HepG2 (cell line): Measurements from ENCODE around the gene ANKRD55. TPM values are rescaled to one million over a fixed set of nuclear protein-coding genes. Genes with fewer than 3 reads are reported as not detected.

Experiments used
- CBFB ChIP-seq: sonication (generic); formaldehyde crosslinking; IDR thresholded peaks from 2 replicates; pipeline ENCODE4 v1.4.0; 2020; ENCODE audit warnings: missing genetic modification reagents
- ERF ChIP-seq: IDR thresholded peaks from 2 replicates; pipeline ENCODE4 v1.6.1; 2018; ENCODE audit warnings: missing biosample characterization, missing genetic modification reagents
- GATAD2A ChIP-seq: IDR thresholded peaks from 2 replicates; pipeline ENCODE4 v1.6.1; 2016
- HOXA3 ChIP-seq: sonication (generic); formaldehyde crosslinking; IDR thresholded peaks from 2 replicates; pipeline ENCODE4 v1.5.0; 2020; ENCODE audit warnings: missing genetic modification reagents
- NAIF1 ChIP-seq: sonication (generic); formaldehyde crosslinking; IDR thresholded peaks from 2 replicates; pipeline ENCODE4 v1.5.0; 2020; ENCODE audit warnings: mild to moderate bottlenecking, missing genetic modification reagents, borderline replicate concordance
- NR2C2 ChIP-seq: sonication (generic); formaldehyde crosslinking; IDR thresholded peaks from 2 replicates; pipeline ENCODE4 v1.4.0; 2020; ENCODE audit warnings: missing genetic modification reagents, mild to moderate bottlenecking, moderate library complexity, borderline replicate concordance
- SAP130 ChIP-seq: IDR thresholded peaks from 2 replicates; pipeline ENCODE4 v1.6.1; 2016; ENCODE audit warnings: low read depth
- SP4 ChIP-seq: sonication (generic); formaldehyde crosslinking; IDR thresholded peaks from 2 replicates; pipeline ENCODE4 v1.8.1; 2023; ENCODE audit warnings: mild to moderate bottlenecking, missing genetic modification reagents
- ZBTB21 ChIP-seq: sonication (generic); formaldehyde crosslinking; IDR thresholded peaks from 2 replicates; pipeline ENCODE4 v1.4.0; 2020; ENCODE audit warnings: missing genetic modification reagents
- ZFP62 ChIP-seq: sonication (generic); formaldehyde crosslinking; IDR thresholded peaks from 2 replicates; pipeline ENCODE4 v1.4.0; 2020; ENCODE audit warnings: missing genetic modification reagents
- ZNF138 ChIP-seq: sonication (generic); formaldehyde crosslinking; IDR thresholded peaks from 2 replicates; pipeline ENCODE4 v1.5.0; 2020; ENCODE audit warnings: mild to moderate bottlenecking, low read depth, missing genetic modification reagents
- ZNF501 ChIP-seq: sonication (generic); formaldehyde crosslinking; IDR thresholded peaks from 2 replicates; pipeline ENCODE4 v1.5.1; 2020; ENCODE audit warnings: mild to moderate bottlenecking, moderate library complexity, missing genetic modification reagents
- ZSCAN31 ChIP-seq: sonication (generic); formaldehyde crosslinking; IDR thresholded peaks from 2 replicates; pipeline ENCODE4 v1.5.0; 2020; ENCODE audit warnings: low read depth, mild to moderate bottlenecking, missing genetic modification reagents
- polyA plus RNA-seq, 8 experiments: library from polyadenylated mRNA; depleted of rRNA in 3 of 8; stranded (reverse) in 7 of 8; unstranded in 1 of 8; fragments of >200 nt; fragmentation: Illumina TruSeq in 4 of 8; extraction: Trizol in 4 of 8; gene quantifications; 2 replicates each; pipeline versions ENCODE4 v1.2.1 to v1.2.3, GENCODE V29; 2011 to 2016; ENCODE audit warnings: low read depth in 4 of 8, missing spikeins in 1 of 8, mixed read lengths in 1 of 8; ENCODE audit not compliant: insufficient read depth in 1 of 8
- total RNA-seq, 5 experiments: library from RNA; depleted of rRNA; stranded (reverse); fragments of >200 nt; fragmentation: Illumina TruSeq; extraction: Trizol; gene quantifications; 2 replicates each; pipeline ENCODE4 v1.2.3, GENCODE V29; 2016; ENCODE audit warnings: low read depth in 1 of 5
- TF ChIP-seq, protein P1 (sequence below): IDR thresholded peaks from 2 replicates; pipeline ENCODE4 v1.4.0; 2020; ENCODE audit warnings: mild to moderate bottlenecking, missing genetic modification reagents
- TF ChIP-seq, protein P2 (sequence below): sonication (generic); formaldehyde crosslinking; IDR thresholded peaks from 2 replicates; pipeline ENCODE4 v1.5.1; 2020; ENCODE audit warnings: mild to moderate bottlenecking, missing genetic modification reagents, moderate library complexity
- TF ChIP-seq, protein P3 (sequence below): IDR thresholded peaks from 2 replicates; pipeline ENCODE4 v1.6.1; 2018; ENCODE audit warnings: missing genetic modification reagents
- TF ChIP-seq, protein P4 (sequence below): sonication (generic); formaldehyde crosslinking; IDR thresholded peaks from 2 replicates; pipeline ENCODE4 v1.9.0; 2021; ENCODE audit warnings: mild to moderate bottlenecking, missing genetic modification reagents

The ANKRD55 gene
- total and polyA plus RNA-seq, 2 of the 13 experiments (the other 11 are each of a cell fraction or from before 2014, with no cell fraction given) = 0.11 to 0.28 TPM

DNA sequence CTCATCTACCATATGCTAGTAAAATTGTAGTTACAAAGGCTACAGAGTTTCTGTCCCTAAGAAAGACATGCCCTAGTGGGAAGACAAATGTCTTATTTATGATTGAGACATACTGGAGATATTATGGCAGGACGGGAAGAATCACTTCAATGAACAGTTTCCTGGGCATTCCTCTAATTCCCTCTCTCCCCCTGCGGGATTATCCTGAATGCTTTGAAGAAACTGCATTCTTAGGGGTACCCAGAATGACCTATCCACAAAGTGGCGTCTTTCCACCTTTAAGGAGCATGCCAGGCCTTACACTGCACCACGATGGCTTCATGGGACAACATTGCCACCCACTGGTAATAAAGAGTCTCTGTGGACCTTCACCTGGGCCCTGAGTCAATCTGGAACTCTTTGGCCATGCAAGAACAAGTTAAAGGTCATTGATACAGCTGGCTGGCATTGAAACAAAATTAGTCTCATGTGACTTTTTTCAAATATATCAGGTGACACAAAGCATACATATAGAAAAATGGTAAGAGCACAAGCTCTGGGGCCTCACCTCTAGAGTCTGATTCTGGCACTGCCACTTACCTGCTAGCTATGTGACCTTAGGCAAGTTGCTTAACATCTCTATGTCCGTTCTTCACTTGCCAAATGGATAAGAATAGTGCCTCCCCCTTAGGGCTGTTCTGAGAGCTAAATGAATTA, 32.0 kb downstream of the ANKRD55 start (continued):
- TF ChIP-seq, protein P1, sequence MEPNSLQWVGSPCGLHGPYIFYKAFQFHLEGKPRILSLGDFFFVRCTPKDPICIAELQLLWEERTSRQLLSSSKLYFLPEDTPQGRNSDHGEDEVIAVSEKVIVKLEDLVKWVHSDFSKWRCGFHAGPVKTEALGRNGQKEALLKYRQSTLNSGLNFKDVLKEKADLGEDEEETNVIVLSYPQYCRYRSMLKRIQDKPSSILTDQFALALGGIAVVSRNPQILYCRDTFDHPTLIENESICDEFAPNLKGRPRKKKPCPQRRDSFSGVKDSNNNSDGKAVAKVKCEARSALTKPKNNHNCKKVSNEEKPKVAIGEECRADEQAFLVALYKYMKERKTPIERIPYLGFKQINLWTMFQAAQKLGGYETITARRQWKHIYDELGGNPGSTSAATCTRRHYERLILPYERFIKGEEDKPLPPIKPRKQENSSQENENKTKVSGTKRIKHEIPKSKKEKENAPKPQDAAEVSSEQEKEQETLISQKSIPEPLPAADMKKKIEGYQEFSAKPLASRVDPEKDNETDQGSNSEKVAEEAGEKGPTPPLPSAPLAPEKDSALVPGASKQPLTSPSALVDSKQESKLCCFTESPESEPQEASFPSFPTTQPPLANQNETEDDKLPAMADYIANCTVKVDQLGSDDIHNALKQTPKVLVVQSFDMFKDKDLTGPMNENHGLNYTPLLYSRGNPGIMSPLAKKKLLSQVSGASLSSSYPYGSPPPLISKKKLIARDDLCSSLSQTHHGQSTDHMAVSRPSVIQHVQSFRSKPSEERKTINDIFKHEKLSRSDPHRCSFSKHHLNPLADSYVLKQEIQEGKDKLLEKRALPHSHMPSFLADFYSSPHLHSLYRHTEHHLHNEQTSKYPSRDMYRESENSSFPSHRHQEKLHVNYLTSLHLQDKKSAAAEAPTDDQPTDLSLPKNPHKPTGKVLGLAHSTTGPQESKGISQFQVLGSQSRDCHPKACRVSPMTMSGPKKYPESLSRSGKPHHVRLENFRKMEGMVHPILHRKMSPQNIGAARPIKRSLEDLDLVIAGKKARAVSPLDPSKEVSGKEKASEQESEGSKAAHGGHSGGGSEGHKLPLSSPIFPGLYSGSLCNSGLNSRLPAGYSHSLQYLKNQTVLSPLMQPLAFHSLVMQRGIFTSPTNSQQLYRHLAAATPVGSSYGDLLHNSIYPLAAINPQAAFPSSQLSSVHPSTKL (CRISPR knock-in tag) = peak; percentile 72
- TF ChIP-seq, protein P2, sequence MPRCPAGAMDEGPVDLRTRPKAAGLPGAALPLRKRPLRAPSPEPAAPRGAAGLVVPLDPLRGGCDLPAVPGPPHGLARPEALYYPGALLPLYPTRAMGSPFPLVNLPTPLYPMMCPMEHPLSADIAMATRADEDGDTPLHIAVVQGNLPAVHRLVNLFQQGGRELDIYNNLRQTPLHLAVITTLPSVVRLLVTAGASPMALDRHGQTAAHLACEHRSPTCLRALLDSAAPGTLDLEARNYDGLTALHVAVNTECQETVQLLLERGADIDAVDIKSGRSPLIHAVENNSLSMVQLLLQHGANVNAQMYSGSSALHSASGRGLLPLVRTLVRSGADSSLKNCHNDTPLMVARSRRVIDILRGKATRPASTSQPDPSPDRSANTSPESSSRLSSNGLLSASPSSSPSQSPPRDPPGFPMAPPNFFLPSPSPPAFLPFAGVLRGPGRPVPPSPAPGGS (CRISPR knock-in tag) = no peak
- TF ChIP-seq ZNF501 (CRISPR knock-in tag) (peak; percentile 59; the same call in 1 of the 2 replicates), CBFB (0 out of 2 replicates have a peak, but pooled peaks have one; percentile 35), SP4 (CRISPR knock-in tag) (no peak), NAIF1 (CRISPR knock-in tag) (no peak), HOXA3 (CRISPR knock-in tag) (peak; percentile 57), ZNF138 (CRISPR knock-in tag) (no peak), ZSCAN31 (0 out of 2 replicates have a peak, but pooled peaks have one; percentile 58), ZFP62 (no peak), ERF (CRISPR knock-in tag) (peak; percentile 78; the same call in 1 of the 2 replicates), GATAD2A (peak; percentile 84), SAP130 (CRISPR knock-in tag) (peak; percentile 56), ZBTB21 (CRISPR knock-in tag) (0 out of 2 replicates have a peak, but pooled peaks have one; percentile 22), NR2C2 (CRISPR knock-in tag) (peak; percentile 49; the same call in 1 of the 2 replicates)
- TF ChIP-seq, protein P3, sequence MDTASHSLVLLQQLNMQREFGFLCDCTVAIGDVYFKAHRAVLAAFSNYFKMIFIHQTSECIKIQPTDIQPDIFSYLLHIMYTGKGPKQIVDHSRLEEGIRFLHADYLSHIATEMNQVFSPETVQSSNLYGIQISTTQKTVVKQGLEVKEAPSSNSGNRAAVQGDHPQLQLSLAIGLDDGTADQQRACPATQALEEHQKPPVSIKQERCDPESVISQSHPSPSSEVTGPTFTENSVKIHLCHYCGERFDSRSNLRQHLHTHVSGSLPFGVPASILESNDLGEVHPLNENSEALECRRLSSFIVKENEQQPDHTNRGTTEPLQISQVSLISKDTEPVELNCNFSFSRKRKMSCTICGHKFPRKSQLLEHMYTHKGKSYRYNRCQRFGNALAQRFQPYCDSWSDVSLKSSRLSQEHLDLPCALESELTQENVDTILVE (CRISPR knock-in tag) = peak; percentile 66; the same call in 1 of the 2 replicates
- TF ChIP-seq, protein P4, sequence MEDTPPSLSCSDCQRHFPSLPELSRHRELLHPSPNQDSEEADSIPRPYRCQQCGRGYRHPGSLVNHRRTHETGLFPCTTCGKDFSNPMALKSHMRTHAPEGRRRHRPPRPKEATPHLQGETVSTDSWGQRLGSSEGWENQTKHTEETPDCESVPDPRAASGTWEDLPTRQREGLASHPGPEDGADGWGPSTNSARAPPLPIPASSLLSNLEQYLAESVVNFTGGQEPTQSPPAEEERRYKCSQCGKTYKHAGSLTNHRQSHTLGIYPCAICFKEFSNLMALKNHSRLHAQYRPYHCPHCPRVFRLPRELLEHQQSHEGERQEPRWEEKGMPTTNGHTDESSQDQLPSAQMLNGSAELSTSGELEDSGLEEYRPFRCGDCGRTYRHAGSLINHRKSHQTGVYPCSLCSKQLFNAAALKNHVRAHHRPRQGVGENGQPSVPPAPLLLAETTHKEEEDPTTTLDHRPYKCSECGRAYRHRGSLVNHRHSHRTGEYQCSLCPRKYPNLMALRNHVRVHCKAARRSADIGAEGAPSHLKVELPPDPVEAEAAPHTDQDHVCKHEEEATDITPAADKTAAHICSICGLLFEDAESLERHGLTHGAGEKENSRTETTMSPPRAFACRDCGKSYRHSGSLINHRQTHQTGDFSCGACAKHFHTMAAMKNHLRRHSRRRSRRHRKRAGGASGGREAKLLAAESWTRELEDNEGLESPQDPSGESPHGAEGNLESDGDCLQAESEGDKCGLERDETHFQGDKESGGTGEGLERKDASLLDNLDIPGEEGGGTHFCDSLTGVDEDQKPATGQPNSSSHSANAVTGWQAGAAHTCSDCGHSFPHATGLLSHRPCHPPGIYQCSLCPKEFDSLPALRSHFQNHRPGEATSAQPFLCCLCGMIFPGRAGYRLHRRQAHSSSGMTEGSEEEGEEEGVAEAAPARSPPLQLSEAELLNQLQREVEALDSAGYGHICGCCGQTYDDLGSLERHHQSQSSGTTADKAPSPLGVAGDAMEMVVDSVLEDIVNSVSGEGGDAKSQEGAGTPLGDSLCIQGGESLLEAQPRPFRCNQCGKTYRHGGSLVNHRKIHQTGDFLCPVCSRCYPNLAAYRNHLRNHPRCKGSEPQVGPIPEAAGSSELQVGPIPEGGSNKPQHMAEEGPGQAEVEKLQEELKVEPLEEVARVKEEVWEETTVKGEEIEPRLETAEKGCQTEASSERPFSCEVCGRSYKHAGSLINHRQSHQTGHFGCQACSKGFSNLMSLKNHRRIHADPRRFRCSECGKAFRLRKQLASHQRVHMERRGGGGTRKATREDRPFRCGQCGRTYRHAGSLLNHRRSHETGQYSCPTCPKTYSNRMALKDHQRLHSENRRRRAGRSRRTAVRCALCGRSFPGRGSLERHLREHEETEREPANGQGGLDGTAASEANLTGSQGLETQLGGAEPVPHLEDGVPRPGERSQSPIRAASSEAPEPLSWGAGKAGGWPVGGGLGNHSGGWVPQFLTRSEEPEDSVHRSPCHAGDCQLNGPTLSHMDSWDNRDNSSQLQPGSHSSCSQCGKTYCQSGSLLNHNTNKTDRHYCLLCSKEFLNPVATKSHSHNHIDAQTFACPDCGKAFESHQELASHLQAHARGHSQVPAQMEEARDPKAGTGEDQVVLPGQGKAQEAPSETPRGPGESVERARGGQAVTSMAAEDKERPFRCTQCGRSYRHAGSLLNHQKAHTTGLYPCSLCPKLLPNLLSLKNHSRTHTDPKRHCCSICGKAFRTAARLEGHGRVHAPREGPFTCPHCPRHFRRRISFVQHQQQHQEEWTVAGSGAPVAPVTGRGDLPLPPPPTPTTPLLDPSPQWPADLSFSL = peak; percentile 62; the same call in 1 of the 2 replicates
